Upper lobe of left lung (tissue), 4 donors: ENCODE measurements around the gene MTARC2.

ENCODE experiments used
- POLR2AphosphoS5 ChIP-seq, 2 donors: sonication (generic); formaldehyde crosslinking; IDR thresholded peaks; one replicate each; pipeline ENCODE4 v1.5.1; 2017; ENCODE audit warnings: antibody characterized with exemption in 2 of 2
- TF ChIP-seq, protein P1 (sequence below), 6 experiments: fragments of 450-650 bp in 4 of 6; fragments of 200-600 bp in 2 of 6; sonication (generic) in 2 of 6; IDR thresholded peaks; one replicate each; pipeline ENCODE4 v1.5.1; 2016 to 2019; ENCODE audit warnings: antibody characterized with exemption in 6 of 6

DNA sequence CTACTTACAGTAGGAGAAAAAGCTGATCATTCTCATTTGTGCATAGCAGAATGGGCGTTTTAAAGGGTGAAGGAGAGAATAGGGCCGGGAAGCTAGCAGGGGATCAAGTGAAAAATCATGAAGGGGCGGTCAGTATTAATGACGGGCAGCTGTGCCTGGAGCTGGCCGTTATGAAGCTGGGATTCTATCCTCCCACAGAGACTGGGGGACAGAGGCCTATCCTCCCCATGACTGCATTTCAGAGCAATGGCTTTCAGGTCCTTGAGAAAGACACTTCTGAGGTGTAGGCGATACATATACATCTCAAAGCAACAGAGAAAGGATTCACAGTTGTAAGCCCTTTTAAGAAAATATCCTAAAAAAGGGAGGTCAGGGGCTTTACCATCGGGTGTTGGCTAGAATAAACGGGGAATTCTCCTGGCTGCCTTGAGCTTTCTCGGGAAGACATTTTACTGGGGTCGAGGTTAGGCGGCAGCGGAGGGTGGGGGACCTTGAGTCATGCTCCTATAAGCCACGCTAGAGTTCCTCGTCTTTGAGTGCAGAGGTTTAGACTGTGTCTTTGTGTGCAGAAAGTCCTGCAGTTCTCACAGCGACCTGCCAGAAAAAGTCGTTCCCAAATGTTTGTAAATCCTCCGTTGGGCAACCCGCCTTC is 559 bp upstream of the MTARC2 start:
- TF ChIP-seq, protein P1, sequence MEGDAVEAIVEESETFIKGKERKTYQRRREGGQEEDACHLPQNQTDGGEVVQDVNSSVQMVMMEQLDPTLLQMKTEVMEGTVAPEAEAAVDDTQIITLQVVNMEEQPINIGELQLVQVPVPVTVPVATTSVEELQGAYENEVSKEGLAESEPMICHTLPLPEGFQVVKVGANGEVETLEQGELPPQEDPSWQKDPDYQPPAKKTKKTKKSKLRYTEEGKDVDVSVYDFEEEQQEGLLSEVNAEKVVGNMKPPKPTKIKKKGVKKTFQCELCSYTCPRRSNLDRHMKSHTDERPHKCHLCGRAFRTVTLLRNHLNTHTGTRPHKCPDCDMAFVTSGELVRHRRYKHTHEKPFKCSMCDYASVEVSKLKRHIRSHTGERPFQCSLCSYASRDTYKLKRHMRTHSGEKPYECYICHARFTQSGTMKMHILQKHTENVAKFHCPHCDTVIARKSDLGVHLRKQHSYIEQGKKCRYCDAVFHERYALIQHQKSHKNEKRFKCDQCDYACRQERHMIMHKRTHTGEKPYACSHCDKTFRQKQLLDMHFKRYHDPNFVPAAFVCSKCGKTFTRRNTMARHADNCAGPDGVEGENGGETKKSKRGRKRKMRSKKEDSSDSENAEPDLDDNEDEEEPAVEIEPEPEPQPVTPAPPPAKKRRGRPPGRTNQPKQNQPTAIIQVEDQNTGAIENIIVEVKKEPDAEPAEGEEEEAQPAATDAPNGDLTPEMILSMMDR (IDR thresholded peaks at IDR 0.05), result no peak
- TF ChIP-seq POLR2AphosphoS5 (IDR thresholded peaks at IDR 0.05), result no peak
